ENCODE data around the gene NPTX2.
A peak's percentile ranks its signal among the peaks of the same experiment; 100 is the strongest.

NPTX2 gene

DNA sequence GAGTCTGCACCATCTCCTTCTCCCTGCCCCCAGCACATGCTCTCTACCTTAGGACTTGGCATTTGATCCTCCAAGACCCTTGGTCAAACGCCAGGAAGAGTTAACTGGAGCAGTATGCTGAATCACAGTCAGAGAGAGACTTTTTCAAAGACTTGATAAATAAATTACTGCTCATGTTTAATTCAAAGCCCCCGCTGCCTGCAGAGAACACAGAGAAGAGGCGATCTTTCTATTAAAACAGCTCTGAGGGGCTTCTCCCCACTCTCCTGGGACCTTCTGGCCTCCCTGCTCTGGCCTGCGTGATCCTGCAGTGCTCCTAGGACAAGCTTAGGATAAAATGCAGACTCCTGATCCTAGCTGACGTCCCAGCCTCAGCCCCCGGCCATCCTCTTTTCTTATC, 47.8 kb downstream of the NPTX2 start:
- ChIA-PET CTCF (interaction anchor here (0.6 kb wide), 1 partner anchor 81 kb away, joined by 3 read pairs; no protein-coding TSS in a partner anchor), POLR2A (no interaction called here)
- no peak for TF ChIP-seq ZNF776 (tag by site-specific recombination; IDR thresholded peaks at IDR 0.05; ENCODE audit: borderline replicate concordance)
- TF ChIP-seq ZNF324 (tag by site-specific recombination; IDR thresholded peaks at IDR 0.05) = no peak
- no peak for TF ChIP-seq AEBP2 (tag by site-specific recombination; IDR thresholded peaks at IDR 0.05; ENCODE audit: borderline replicate concordance)
- no peak for TF ChIP-seq ZNF777 (tag by site-specific recombination; IDR thresholded peaks at IDR 0.05; ENCODE audit: borderline replicate concordance)
- TF ChIP-seq KLF9 (tag by site-specific recombination; IDR thresholded peaks at IDR 0.05; ENCODE audit: low read depth) = no peak
- no peak for TF ChIP-seq ZNF449 (tag by site-specific recombination; IDR thresholded peaks at IDR 0.05)
- no peak for TF ChIP-seq ZNF843 (tag by site-specific recombination; IDR thresholded peaks at IDR 0.05)
- no peak for TF ChIP-seq ZSCAN16 (tag by site-specific recombination; IDR thresholded peaks at IDR 0.05)
- no peak for TF ChIP-seq HOXD13 (CRISPR knock-in tag; IDR thresholded peaks at IDR 0.05; ENCODE audit: borderline replicate concordance)
- no peak for TF ChIP-seq SP2 (tag by site-specific recombination; IDR thresholded peaks at IDR 0.05)
- no peak for TF ChIP-seq KLF8 (tag by site-specific recombination; IDR thresholded peaks at IDR 0.05)
- no peak for TF ChIP-seq ZNF558 (tag by site-specific recombination; IDR thresholded peaks at IDR 0.05)
- Histone ChIP-seq H3K4me3 (ENCODE audit: low read depth, low read length) (no peak overlapping the region), H3K9me3 (ENCODE audit: control insufficient read depth, insufficient read depth, low read depth, low read length) (no peaks in the 10 kb centered on the region), H3K4me1 (ENCODE audit: control insufficient read depth, insufficient read depth, low read length) (no peaks in the 10 kb centered on the region), H3K27ac (ENCODE audit: extremely low read depth, low read depth, low read length) (no peak overlapping the region), H3K36me3 (ENCODE audit: control insufficient read depth in 2 of 2, insufficient read depth in 1 of 2, low read length in 2 of 2) (no peaks in the 10 kb centered on the region)

- Histone ChIP-seq H3K9me3 (ENCODE audit: control insufficient read depth, insufficient read depth, low read depth, low read length) (no peaks in the 10 kb centered on the region), H3K27ac (ENCODE audit: extremely low read depth, low read depth, low read length) (no peak overlapping the region), H3K4me1 (ENCODE audit: control insufficient read depth, insufficient read depth, low read length) (no peaks in the 10 kb centered on the region), H3K36me3 (ENCODE audit: control insufficient read depth in 2 of 2, insufficient read depth in 1 of 2, low read length in 2 of 2) (no peaks in the 10 kb centered on the region), H3K4me3 (ENCODE audit: low read depth, low read length) (no peak overlapping the region)
- TF ChIP-seq ZNF580 (tag by site-specific recombination; IDR thresholded peaks at IDR 0.05) (no peak), SP2 (tag by site-specific recombination; IDR thresholded peaks at IDR 0.05) (peak; percentile 13; the same call in 1 of the 2 replicates), ZBTB44 (tag by site-specific recombination; IDR thresholded peaks at IDR 0.05) (peak; percentile 76), HOXD13 (CRISPR knock-in tag; IDR thresholded peaks at IDR 0.05; ENCODE audit: borderline replicate concordance) (no peak), ZFP3 (tag by site-specific recombination; IDR thresholded peaks at IDR 0.05; ENCODE audit: low read depth) (no peak), ZBTB48 (tag by site-specific recombination; IDR thresholded peaks at IDR 0.05) (peak; percentile 63)
- ChIA-PET POLR2A (interaction anchor here (0.5 kb wide), 1 partner anchor 35 kb away, joined by 4 read pairs; no protein-coding TSS in a partner anchor), CTCF (no interaction called here)
Measured at GRCh38 chr7:98668255-98668654, 51.2 kb downstream of the NPTX2 start.

GRCh38 chr7:98669329-98670000, 52.4 kb downstream of the NPTX2 start:
- Histone ChIP-seq H3K4me3 (ENCODE audit: low read depth, low read length) (no peak overlapping the region), H3K9me3 (ENCODE audit: control insufficient read depth, insufficient read depth, low read depth, low read length) (no peaks in the 10 kb centered on the region), H3K27ac (ENCODE audit: extremely low read depth, low read depth, low read length) (no peak overlapping the region), H3K4me1 (ENCODE audit: control insufficient read depth, insufficient read depth, low read length) (no peaks in the 10 kb centered on the region), H3K36me3 (ENCODE audit: control insufficient read depth in 2 of 2, insufficient read depth in 1 of 2, low read length in 2 of 2) (no peaks in the 10 kb centered on the region)
- CTCF ChIA-PET = no interaction called here
- POLR2A ChIA-PET = no interaction called here
- no peak for TF ChIP-seq BCL11B (tag by site-specific recombination; IDR thresholded peaks at IDR 0.05; ENCODE audit: low read depth)

All from HEK293 (cell line).